SKM-1 treated with dmso at 0.1 percent for 144 hours (cell line): Measurements from ENCODE around the gene PM20D1.
"Not testable (repeated sequence)": the region's sequence is repeated elsewhere in the genome, so short reads cannot be mapped to it uniquely, and the experiment has no call there.

Experiments
- DNase-seq: peaks from one replicate; lab custom pipeline; 2025; ENCODE audit not compliant: unreplicated experiment; lab: John Stamatoyannopoulos, UW

The PM20D1 gene

GRCh38 chr1:205849619-205850355 is at the start of gene PM20D1:
PM20D1 (minus strand) TSS chr1:205850132; CDS start chr1:205850072, 60 bp downstream.
- no peak for DNase-seq

GRCh38 chr1:205896351-205896750 is 46.4 kb upstream of the PM20D1 start:
- DNase-seq: no peak

GRCh38 chr1:205894119-205894518 is 44.2 kb upstream of the PM20D1 start:
- not testable (repeated sequence) for DNase-seq

GRCh38 chr1:205892175-205892574 is 42.2 kb upstream of the PM20D1 start:
- DNase-seq: not testable (repeated sequence)

GRCh38 chr1:205891481-205891880 is 41.5 kb upstream of the PM20D1 start:
- not testable (repeated sequence) for DNase-seq

- not testable (repeated sequence) for DNase-seq
Measured at GRCh38 chr1:205890631-205891030, 40.7 kb upstream of the PM20D1 start.

GRCh38 chr1:205889706-205890105 is 39.8 kb upstream of the PM20D1 start:
- DNase-seq: not testable (repeated sequence)

- DNase-seq: not testable (repeated sequence)
Measured at GRCh38 chr1:205889006-205889405, 39.1 kb upstream of the PM20D1 start.

- no peak for DNase-seq
Measured at GRCh38 chr1:205883792-205884191, 33.9 kb upstream of the PM20D1 start.

GRCh38 chr1:205880923-205881322 is 31.0 kb upstream of the PM20D1 start:
- no peak for DNase-seq

- no peak for DNase-seq
Measured at GRCh38 chr1:205879974-205880373, 30.0 kb upstream of the PM20D1 start.

- no peak for DNase-seq
Measured at GRCh38 chr1:205878026-205878425, 28.1 kb upstream of the PM20D1 start.

GRCh38 chr1:205873148-205873547 is 23.2 kb upstream of the PM20D1 start:
- DNase-seq: not testable (repeated sequence)

- no peak for DNase-seq
Measured at GRCh38 chr1:205870236-205870635, 20.3 kb upstream of the PM20D1 start.

GRCh38 chr1:205861540-205861939 is 11.6 kb upstream of the PM20D1 start:
- no peak for DNase-seq

- DNase-seq: no peak
Measured at GRCh38 chr1:205858141-205858961, 8.4 kb upstream of the PM20D1 start.

- not testable (repeated sequence) for DNase-seq
Measured at GRCh38 chr1:205857501-205857900, 7.6 kb upstream of the PM20D1 start.

- DNase-seq: no peak
Measured at GRCh38 chr1:205856433-205856832, 6.5 kb upstream of the PM20D1 start.

- no peak for DNase-seq
Measured at GRCh38 chr1:205852969-205853368, 3.0 kb upstream of the PM20D1 start.

GRCh38 chr1:205851993-205852392 is 2.1 kb upstream of the PM20D1 start:
- no peak for DNase-seq

- DNase-seq: no peak
Measured at GRCh38 chr1:205843036-205843859, 6.7 kb downstream of the PM20D1 start.
